NCI-H1092 (cell line): Measurements from ENCODE around the gene TYW1.
"Not testable (repeated sequence)": the region's sequence is repeated elsewhere in the genome, so short reads cannot be mapped to it uniquely, and the experiment has no call there.

Source experiments
- DNase-seq: peaks from one replicate; lab custom pipeline; 2025; lab: John Stamatoyannopoulos, UW

TYW1 gene

DNA sequence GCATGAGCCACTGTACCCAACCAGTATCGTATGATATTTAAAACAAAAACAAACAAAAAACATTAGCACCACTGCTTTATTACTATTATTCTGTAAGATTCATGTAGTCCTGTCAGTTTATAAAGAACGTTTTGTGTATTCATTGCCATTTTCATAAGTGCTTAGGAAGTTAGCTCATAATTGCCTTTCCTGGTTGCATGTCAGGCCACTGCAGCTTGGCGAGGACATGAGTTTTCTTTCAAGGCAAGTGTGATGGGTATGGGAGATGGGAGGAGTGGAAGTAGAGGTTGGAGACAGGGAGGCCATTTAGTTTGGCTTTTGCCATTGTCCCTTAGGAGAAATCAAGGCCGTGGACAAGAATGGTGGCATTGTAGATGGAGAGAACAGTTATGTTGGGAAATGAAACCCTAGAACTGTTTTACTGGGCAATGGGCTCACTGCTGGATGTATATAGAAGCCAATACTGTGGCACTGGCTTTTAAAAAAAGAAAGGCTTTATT, 48.9 kb downstream of the TYW1 start:
- DNase-seq, result no peak

DNA sequence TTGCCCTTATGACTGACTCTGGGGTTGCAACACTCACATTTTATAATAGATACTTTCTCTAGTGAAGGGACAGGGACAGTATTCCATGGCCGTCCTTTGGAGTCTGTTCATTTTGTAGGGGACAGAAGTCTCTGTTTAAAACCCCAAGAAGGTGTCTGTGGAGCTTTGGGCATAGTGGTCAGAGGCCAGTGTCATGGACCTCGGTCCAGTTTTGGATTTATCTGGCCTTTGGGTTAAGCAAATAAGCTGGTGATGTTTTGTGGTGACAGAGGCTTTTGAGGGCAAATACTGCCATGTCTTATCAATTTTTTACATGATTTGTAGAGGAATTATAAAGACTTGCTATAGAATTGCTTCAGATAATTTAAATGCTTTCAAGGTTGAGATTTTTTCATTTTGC, 50.2 kb downstream of the TYW1 start:
- not testable (repeated sequence) for DNase-seq

DNA sequence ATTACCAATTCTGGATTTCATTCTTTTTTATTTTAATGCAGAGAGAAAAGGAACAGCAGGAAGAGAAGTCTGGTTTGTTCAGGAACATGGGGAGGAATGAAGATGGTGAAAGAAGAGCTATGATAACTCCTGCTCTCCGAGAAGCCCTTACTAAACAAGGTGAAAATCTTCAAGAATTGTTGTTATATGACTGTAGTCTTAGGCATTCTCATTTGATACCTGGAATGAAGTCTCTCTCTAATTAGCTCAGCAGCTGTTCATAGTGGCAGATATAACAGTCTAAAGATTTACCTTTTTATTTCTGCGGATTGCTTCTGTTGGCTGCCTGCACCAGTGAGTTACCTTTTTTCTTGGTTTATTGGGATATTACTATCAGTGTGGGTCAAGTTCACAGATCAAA, 53.3 kb downstream of the TYW1 start:
- DNase-seq, result not testable (repeated sequence)

DNA sequence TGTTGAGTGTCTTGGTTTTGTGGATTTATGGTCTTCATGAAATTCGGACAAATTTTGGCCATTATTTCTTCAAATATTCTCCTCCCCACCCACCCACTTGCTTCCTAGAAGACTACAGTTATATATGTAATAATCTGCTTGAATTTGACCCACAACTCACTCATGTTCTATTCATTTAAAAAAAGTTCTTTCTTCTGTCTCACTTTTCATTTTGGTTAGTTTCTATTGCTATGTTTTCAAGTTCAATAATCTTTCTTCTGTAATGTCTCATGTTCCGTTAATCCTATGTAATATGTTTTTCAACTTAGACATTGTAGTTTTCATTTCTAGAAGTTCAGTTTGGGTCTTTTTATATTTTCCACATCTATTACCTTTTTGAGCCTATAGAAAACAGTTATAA, 55.5 kb downstream of the TYW1 start:
- not testable (repeated sequence) for DNase-seq

DNA sequence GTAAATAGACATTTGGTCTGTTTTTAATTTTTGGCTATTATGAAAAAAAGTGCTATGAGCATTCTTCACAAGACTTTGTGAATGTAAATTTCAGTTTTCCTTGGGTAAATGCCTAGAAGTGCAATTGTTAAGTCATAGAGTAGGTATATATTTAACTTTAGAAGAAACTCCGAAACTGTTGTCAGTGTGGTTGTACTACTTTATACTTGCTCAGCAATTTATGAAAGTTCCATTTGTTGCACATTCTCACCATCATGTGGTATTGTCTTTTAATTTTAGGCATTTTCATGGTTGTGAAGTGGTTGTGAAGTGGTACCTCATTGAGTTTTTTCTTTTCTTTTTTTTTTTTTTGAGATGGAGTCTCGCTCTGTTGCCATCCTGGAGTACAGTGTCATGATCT, 60.0 kb downstream of the TYW1 start:
- no peak for DNase-seq

DNA sequence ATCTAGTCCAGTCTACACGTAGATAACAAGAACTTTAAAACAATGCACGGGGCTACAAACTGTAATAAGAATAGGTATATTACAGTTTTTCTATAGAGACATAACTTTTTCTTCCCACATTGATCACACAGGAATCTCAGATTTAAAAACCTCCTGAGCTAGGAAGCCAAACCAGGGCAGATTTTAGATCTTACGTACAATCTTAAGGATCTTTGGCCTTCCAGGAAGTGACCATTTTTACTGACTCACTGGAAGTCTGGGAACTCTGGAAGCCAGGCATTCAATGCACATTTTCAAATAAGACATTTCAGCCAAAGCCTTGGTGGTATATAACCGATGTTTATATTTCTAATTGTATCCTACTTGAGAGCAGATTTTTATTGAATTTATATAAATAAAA, 64.7 kb downstream of the TYW1 start:
- not testable (repeated sequence) for DNase-seq

DNA sequence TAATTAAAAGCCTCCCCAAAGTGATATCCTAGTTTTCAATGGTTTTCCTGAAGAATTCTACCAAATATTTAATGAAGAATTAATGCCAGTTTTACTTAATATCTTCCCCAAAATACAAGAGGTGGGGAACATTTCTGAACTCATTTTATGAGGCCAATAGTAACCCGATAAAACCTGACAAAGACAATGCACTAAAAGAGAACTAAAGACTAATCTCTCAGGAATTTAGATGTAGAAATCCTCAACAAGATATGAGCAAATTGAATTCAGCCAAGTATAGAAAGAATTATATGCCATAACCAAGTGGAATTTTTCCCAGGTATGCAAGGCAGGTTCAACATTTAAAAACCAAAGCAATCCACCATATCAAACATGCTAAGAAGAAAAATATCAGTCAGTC, 66.2 kb downstream of the TYW1 start:
- not testable (repeated sequence) for DNase-seq

DNA sequence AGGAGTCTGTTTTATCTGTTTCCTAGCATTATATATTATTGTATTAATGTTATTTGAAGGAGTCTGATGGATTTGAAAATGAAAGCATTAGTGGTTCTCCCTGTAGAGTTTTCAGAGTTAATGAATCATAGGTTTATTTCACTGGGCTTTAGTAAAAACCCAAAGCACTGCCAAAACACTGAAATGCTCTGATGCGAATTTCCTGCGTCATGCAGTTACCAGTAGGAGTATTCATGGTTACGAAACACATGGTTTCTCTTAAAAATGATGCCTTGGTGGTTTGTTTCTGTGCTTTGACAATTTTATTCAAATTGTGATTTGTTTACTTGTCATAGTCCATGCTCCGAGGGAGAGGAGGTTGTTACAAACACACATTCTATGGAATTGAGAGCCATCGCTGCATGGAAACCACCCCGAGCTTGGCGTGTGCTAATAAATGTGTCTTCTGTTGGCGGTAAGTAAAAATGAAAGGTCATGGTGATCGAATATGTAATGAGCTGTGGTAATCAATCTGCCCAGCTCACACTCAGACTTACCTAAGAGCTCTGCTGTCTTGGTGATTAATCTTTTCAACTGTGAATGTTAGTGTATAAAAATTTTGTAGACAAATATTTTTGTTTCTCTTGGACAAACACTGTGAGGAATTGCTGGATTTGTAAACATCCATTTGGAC, 70.5 kb downstream of the TYW1 start:
- not testable (repeated sequence) for DNase-seq

DNA sequence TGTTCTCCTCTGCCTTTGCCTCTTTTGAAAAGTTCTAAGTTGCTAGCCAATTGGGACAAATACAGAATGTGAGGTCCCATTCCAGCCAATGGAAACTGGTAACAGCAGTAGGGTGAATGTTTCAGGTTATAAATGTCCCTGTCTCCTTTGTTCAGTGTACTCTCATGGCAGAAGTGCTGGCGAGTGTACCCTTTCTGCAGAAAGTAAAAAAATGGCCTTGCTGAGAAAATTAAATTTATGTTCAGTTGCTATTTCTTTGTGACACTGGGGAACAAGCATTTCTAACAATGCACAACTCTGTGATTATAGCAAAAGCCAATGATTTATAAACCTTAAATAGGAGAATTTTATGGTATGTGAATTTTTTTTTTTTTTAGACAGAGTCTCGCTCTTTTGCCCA, 79.5 kb downstream of the TYW1 start:
- not testable (repeated sequence) for DNase-seq

DNA sequence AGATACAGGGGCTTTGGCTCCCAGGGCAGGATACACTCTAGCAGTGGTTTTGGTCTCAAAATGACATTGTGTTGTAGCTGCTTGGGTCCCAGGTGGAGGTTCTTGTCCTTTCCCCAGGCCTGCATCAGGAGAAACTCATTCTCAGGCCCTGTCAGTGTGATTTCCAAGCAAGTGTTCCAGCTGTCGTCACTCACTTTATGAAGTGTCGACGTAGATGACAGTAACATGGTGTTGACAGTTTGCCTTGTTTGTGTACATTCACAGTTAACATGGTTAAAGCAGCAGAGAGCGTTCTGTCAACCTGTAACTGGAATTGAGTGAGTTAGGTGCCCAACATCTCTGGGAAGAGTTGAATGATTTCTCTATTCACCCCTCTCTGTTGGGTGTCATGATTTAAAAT, 86.2 kb downstream of the TYW1 start:
- DNase-seq, result not testable (repeated sequence)

DNA sequence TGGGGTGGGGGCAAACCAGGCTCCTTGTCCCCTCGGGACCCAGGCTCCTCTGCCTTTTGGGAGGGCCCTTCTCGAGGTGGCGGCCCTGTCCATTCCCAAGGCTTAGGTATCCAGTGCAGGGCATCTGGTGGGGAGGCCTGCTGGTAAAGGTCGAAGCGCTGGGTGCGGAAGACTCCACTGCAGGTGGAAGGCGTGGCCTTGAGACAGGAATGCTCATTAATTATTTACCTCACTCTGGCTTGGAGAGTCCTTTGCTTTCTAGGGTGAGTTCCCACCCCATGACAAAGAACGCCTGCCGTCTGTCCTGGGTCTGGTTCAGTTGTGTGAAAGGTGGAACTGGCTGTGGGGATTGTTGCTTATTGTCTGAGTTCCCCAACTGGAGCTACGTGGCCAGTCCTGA, 92.6 kb downstream of the TYW1 start:
- not testable (repeated sequence) for DNase-seq

DNA sequence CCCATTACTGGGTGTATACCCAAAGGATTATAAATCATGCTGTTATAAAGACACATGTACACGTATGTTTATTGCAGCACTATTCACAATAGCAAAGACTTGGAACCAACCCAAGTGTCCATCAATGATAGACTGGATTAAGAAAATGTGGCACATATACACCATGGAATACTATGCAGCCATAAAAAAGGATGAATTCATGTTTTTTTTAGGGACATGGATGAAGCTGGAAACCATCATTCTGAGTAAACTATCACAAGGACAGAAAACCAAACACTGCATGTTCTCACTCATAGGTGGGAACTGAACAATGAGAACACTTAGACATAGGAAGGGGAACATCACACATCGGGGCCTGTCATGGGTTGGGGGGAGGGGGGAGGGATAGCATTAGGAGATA, 94.4 kb downstream of the TYW1 start:
- not testable (repeated sequence) for DNase-seq

DNA sequence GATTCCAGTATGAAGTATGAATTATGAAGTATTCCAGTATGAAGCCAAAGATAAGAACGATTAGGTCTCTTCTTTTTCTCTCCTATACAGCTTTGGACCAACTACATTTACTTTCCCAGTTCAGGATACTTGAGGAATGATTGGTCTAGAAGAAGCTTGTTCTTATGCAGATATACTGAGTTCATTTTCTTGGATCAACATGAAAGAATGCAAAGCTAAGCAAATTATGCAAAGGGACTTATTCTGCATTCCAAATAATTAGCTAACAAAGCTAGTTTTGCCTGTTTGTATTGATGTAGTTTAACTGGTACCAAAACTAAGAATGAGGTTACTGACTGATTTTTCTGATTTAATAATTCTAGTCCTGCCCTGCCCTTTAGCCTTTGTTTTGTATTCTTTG, 101.4 kb downstream of the TYW1 start:
- DNase-seq, result not testable (repeated sequence)

DNA sequence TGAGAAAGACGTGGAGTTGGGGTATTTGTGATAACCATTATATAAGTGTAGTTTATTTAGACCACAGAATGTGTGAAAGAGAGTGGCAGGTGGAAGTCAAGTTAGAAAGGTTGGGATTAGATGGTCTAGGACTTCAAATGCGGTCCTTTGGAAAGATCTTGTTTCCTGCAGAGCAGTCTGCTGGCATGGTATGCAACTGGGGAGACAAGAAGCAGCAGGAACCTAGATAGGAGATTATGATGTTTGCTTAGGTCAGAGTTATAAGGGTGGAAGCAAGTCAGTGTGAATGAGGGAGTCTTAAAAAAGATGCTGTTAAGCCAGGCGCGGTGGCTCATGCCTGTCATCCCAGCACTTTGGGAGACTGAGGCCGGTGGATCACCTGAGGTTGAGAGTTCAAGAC, 102.8 kb downstream of the TYW1 start:
- DNase-seq, result not testable (repeated sequence)

DNA sequence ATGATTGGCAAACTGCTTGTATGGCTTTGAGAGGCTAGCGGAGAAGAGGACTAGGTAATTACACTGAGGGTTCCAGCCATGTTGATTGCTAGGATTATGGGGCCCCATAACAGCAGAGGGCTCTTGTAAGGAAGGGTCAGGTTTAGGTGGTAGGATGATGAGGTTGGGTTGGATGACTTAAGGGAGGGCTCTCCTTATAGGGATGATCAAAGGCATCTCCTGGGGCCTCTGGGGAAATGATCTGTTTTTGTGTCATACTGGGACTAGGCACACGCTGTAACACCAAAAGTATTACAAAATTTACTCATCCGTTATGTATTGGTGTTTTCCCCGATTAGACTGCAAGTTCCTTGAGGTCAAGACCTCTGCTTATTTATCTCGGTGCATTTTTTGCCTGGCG, 103.4 kb downstream of the TYW1 start:
- not testable (repeated sequence) for DNase-seq

DNA sequence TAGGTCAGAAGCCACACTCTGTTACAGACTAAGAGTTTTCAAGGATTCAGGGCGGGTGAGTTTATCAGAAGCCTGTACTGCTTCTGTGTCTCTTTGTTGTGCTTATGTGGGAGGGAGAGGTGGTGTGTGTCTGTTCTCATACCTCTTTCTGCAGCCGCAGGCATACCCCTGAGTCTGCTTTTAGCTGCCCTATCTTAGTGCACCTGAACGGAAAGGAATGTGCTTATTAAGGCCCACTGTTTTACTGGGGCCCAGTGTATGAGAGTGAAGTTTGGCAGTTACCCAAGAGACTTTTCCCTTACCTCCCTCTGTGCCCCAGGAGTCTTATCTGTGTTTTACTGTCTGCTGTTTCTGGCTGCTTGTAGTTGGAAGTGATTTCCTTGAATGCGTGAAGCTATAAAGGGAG, 104.3 kb downstream of the TYW1 start:
- no peak for DNase-seq

DNA sequence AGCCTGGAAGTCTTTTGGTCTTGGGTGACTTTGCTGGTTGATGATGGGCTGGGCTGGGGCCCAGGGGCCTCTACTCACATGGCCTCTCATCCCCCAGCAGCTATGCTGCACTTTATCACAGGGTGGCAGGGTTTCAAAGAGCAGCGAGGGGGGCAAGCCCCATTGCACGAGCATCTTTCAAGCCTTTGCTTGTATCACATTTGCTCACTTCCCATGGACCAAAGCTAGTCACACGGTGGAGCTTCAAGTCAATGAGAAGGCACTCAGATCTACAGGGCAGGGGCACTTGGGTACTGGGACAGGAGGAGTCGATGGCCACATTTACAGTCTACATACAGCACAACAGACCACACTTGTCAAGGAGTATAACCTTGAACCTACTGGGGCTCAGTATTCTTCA, 108.3 kb downstream of the TYW1 start:
- not testable (repeated sequence) for DNase-seq

DNA sequence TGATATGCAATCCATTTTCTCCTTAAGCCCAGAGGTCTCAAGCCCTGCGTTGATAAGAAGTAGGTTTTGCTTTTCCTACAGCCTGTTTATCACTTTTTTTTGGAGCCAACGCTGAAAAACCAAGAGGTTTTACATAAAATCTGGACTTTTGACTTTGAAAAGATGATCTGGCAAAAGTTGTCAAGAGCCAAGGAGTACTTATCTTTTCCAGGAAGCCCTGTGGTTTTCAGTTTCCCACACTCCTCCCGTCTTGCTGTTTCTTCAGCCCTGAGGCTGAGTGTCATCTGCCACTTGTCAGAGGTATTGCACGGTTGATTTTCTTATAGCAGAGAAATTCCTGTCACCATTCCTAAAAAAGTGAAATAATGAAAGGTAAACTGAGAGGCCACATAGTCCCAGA, 108.7 kb downstream of the TYW1 start:
- no peak for DNase-seq

DNA sequence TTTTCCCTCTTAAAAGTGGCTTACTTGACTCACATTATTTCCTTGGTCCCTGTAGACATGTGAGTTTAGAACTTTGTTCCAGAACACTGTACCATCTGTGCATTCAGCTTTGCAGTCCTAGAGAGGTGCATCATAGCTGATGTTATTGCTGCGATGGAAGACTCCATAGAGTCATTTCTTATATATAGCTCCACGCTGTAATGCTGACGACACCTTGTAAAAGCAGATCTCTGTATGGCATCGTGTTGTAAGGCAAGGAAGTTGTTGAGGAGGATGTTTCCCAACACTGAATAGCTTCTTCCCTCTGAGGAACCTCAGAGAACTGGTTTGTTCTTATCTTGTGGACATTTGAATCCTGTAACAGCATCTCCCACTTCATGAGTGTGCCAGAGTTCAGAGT, 109.6 kb downstream of the TYW1 start:
- not testable (repeated sequence) for DNase-seq

DNA sequence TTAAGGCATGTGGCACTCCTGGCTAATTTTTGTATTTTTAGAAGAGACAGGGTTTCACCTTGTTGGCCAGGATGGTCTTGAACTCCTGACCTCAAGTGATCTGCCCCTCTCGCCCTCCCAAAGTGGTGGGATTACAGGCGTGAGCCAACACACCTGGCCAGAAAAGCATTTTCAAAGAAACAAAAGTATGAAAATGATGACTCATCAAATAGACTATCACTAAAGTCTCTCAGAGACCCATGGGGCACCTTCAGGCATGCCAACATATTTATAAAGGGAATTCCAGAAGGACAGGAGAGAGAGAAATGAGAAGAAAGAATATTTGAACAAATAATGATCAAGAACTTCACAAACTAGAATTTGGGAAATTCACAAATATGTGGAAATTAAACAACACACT, 114.7 kb downstream of the TYW1 start:
- DNase-seq, result not testable (repeated sequence)

DNA sequence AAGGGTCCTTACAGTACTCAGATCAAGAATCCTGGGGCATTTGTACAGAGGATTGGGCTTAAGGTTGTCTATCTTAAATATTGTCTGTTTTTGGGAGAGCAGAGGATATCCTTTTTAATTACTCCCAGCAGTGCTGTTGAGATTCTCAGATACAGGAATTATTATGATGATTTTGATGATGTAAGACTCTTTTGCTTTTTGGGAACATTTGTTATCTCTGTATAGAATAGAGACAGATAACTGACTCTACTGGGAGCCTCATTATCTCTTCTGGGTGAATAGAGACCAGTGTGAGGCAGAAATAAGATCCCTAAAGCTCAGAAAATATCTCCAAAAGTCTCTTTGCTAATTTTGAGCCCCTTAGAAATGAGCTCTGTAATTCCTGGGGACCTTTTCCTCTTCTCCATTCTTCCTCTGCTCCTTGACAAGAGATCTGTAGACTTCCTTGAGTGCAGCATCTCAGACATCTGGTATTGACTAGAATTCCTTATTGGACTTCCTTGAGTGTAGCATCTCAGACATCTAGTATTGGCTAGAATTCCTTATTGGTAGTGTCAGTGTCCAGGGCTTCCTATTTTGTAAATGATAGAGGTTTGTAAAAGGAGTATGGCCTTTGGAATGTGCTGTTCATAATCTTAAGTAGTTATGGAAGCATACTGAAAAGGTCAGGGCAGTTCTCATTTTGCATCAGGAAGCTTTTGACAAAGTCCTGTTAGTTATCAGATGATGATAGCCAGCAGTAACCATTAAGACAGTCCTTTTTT, 118.0 kb downstream of the TYW1 start:
- DNase-seq, result not testable (repeated sequence)

DNA sequence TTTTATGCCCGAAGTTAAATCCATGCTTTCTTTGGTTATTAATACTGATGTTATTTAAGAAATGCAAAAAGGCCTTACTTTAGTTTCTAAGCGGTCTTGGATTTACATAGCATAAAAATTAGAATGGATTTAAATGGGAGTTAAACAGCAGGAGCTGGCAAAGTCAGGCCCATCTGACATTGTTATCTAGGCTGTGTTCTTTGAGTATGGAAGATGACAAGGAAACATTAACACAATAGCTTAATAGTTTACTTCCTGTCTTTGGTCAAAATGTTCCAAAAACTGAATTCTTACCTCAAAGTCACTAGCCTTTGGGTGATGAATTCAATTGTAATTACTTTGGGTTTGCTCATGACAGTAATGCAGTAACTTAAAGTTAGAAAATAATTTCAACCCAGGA, 123.9 kb downstream of the TYW1 start:
- not testable (repeated sequence) for DNase-seq

DNA sequence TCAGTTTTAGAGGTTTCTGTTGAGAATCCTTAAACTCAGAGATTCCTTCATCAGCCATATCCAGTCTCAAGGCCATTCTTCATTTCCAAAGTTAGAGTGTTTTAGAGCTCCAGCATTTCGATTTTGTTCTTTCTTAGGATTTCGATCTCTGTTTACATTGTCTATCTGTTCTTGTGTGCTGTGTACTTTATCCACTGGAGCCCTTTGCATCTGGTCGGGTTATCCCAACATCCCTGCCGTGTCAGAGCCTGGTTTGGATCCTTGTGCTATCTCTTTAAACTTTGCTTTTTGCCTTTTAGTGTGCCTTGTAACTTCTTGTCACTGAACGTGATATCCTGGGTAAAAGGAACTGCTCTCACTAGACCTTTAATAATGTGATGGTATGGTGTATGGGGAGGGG, 131.6 kb downstream of the TYW1 start:
- DNase-seq, result not testable (repeated sequence)
